22Rv1 (cell line): ENCODE data around the gene CHD9NB.

Source experiments
- ZFX ChIP-seq: fragments of 450-650 bp; IDR thresholded peaks from 2 replicates; pipeline ENCODE4 v1.6.1; 2017; ENCODE audit warnings: antibody characterized with exemption, borderline replicate concordance
- TF ChIP-seq, protein P1 (sequence below): fragments of 450-650 bp; IDR thresholded peaks from 2 replicates; pipeline ENCODE4 v1.5.1; 2017; ENCODE audit warnings: mild to moderate bottlenecking

DNA sequence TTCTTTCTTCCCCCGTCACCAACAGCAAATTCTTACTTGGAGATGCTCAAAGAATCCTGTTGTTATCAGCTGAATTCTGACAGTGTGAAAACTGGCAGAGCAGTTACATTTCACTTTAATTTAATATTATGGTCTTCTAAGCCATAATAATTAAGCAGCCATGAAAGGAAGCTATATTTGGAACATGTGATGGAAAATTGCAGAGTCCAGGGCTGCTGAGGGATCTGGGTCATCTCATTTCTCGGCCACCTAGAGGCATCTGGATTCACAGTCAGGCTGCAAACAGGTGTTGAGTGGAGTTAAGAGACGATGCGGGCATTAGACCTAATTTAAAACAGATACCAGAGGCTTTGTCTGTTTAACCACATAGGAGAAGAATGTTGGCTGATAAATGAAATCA is 38.4 kb downstream of the CHD9NB start:
- no peak for TF ChIP-seq ZFX
- TF ChIP-seq, protein P1, sequence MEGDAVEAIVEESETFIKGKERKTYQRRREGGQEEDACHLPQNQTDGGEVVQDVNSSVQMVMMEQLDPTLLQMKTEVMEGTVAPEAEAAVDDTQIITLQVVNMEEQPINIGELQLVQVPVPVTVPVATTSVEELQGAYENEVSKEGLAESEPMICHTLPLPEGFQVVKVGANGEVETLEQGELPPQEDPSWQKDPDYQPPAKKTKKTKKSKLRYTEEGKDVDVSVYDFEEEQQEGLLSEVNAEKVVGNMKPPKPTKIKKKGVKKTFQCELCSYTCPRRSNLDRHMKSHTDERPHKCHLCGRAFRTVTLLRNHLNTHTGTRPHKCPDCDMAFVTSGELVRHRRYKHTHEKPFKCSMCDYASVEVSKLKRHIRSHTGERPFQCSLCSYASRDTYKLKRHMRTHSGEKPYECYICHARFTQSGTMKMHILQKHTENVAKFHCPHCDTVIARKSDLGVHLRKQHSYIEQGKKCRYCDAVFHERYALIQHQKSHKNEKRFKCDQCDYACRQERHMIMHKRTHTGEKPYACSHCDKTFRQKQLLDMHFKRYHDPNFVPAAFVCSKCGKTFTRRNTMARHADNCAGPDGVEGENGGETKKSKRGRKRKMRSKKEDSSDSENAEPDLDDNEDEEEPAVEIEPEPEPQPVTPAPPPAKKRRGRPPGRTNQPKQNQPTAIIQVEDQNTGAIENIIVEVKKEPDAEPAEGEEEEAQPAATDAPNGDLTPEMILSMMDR = no peak
